ENCODE measurements around the gene CRTAP.
"Not testable (repeated sequence)": the region's sequence is repeated elsewhere in the genome, so short reads cannot be mapped to it uniquely, and the experiment has no call there.

Gene CRTAP

GRCh38 chr3:33167716-33168336, 54.0 kb downstream of the CRTAP start:
- Histone ChIP-seq H3K27ac (no peak overlapping the region), H3K4me2 (no peak overlapping the region; the same call in 1 of the 2 replicates), H3K9ac (no peak overlapping the region), H3K27me3 (no peaks in the 10 kb centered on the region), H3K4me1 (peaks cover 11% of the 10 kb centered on the region; the same call in 1 of the 2 replicates), H3K9me3 (no peaks in the 10 kb centered on the region), H4K20me1 (no peaks in the 10 kb centered on the region), H3K4me3 (no peak overlapping the region), H3K36me3 (no peaks in the 10 kb centered on the region)
- no peak for TF ChIP-seq Cebpa-rat (IDR thresholded peaks at IDR 0.05)

GRCh38 chr3:33170531-33170930, 56.7 kb downstream of the CRTAP start:
- Histone ChIP-seq H3K27ac (no peak overlapping the region), H3K9ac (no peak overlapping the region), H3K4me1 (peaks cover 6% of the 10 kb centered on the region; the same call in 1 of the 2 replicates), H3K36me3 (no peaks in the 10 kb centered on the region), H3K4me2 (no peak overlapping the region), H3K9me3 (no peaks in the 10 kb centered on the region), H4K20me1 (no peaks in the 10 kb centered on the region), H3K4me3 (no peak overlapping the region), H3K27me3 (no peaks in the 10 kb centered on the region)
- no peak for TF ChIP-seq Cebpa-rat (IDR thresholded peaks at IDR 0.05)

GRCh38 chr3:33171580-33171979, 57.8 kb downstream of the CRTAP start:
- H3K9ac ChIP-seq = no peak overlapping the region
- H3K9me3 ChIP-seq = no peaks in the 10 kb centered on the region
- H3K27me3 ChIP-seq = no peaks in the 10 kb centered on the region
- no peak overlapping the region for H3K4me3 ChIP-seq
- H4K20me1 ChIP-seq = no peaks in the 10 kb centered on the region
- H3K36me3 ChIP-seq = no peaks in the 10 kb centered on the region
- no peak for TF ChIP-seq Cebpa-rat (IDR thresholded peaks at IDR 0.05)
- peaks cover 6% of the 10 kb centered on the region; the same call in 1 of the 2 replicates for H3K4me1 ChIP-seq
- H3K27ac ChIP-seq = no peak overlapping the region
- H3K4me2 ChIP-seq = no peak overlapping the region

- Histone ChIP-seq H3K27ac (no peak overlapping the region), H3K9ac (no peak overlapping the region), H3K36me3 (no peaks in the 10 kb centered on the region), H4K20me1 (no peaks in the 10 kb centered on the region), H3K4me1 (peaks cover 1% of the 10 kb centered on the region; the same call in 1 of the 2 replicates), H3K9me3 (no peaks in the 10 kb centered on the region), H3K4me2 (no peak overlapping the region), H3K27me3 (no peaks in the 10 kb centered on the region), H3K4me3 (no peak overlapping the region)
- no peak for TF ChIP-seq Cebpa-rat (IDR thresholded peaks at IDR 0.05)
These were observed 59.3 kb downstream of the CRTAP start for GRCh38 chr3:33173103-33173502.

- Histone ChIP-seq H3K4me2 (no peak overlapping the region), H3K4me3 (no peak overlapping the region), H3K4me1 (no peaks in the 10 kb centered on the region), H3K27me3 (no peaks in the 10 kb centered on the region), H4K20me1 (no peaks in the 10 kb centered on the region), H3K9ac (no peak overlapping the region), H3K9me3 (peaks cover 2% of the 10 kb centered on the region; the same call in 1 of the 2 replicates), H3K36me3 (no peaks in the 10 kb centered on the region), H3K27ac (no peak overlapping the region)
- TF ChIP-seq Cebpa-rat (IDR thresholded peaks at IDR 0.05) = no peak
These were observed 59.9 kb downstream of the CRTAP start for GRCh38 chr3:33173672-33174071.

- no peak for TF ChIP-seq Cebpa-rat (IDR thresholded peaks at IDR 0.05)
- Histone ChIP-seq H3K9me3 (peaks cover 7% of the 10 kb centered on the region; the same call in 1 of the 2 replicates), H4K20me1 (no peaks in the 10 kb centered on the region), H3K27me3 (no peaks in the 10 kb centered on the region), H3K27ac (no peak overlapping the region), H3K4me3 (no peak overlapping the region), H3K36me3 (no peaks in the 10 kb centered on the region), H3K9ac (no peak overlapping the region), H3K4me2 (no peak overlapping the region), H3K4me1 (no peaks in the 10 kb centered on the region)
These were observed 60.3 kb downstream of the CRTAP start for GRCh38 chr3:33174095-33174494.

- no peak overlapping the region for H3K27ac ChIP-seq
- H3K27me3 ChIP-seq = no peaks in the 10 kb centered on the region
- H3K9me3 ChIP-seq = peaks cover 13% of the 10 kb centered on the region; the same call in 1 of the 2 replicates
- TF ChIP-seq Cebpa-rat (IDR thresholded peaks at IDR 0.05) = no peak
- no peaks in the 10 kb centered on the region for H4K20me1 ChIP-seq
- no peak overlapping the region for H3K4me2 ChIP-seq
- H3K4me3 ChIP-seq = no peak overlapping the region
- no peak overlapping the region for H3K9ac ChIP-seq
- no peaks in the 10 kb centered on the region for H3K4me1 ChIP-seq
- no peaks in the 10 kb centered on the region for H3K36me3 ChIP-seq
These were observed 61.0 kb downstream of the CRTAP start for GRCh38 chr3:33174711-33175414.

- Histone ChIP-seq H3K4me2 (no peak overlapping the region), H3K4me3 (no peak overlapping the region), H3K4me1 (no peaks in the 10 kb centered on the region), H3K9ac (no peak overlapping the region), H3K36me3 (no peaks in the 10 kb centered on the region), H3K27me3 (no peaks in the 10 kb centered on the region), H3K9me3 (peaks cover 13% of the 10 kb centered on the region; the same call in 1 of the 2 replicates), H3K27ac (no peak overlapping the region), H4K20me1 (no peaks in the 10 kb centered on the region)
- no peak for TF ChIP-seq Cebpa-rat (IDR thresholded peaks at IDR 0.05)
These were observed 65.3 kb downstream of the CRTAP start for GRCh38 chr3:33179132-33179531.

GRCh38 chr3:33181229-33181628, 67.4 kb downstream of the CRTAP start:
- Histone ChIP-seq H3K4me3 (no peak overlapping the region), H4K20me1 (no peaks in the 10 kb centered on the region), H3K36me3 (no peaks in the 10 kb centered on the region), H3K9me3 (peaks cover 13% of the 10 kb centered on the region; the same call in 1 of the 2 replicates), H3K27ac (no peak overlapping the region), H3K4me1 (no peaks in the 10 kb centered on the region), H3K27me3 (no peaks in the 10 kb centered on the region), H3K4me2 (no peak overlapping the region), H3K9ac (no peak overlapping the region)
- TF ChIP-seq Cebpa-rat (IDR thresholded peaks at IDR 0.05) = no peak

GRCh38 chr3:33181641-33182040, 67.8 kb downstream of the CRTAP start:
- H3K4me3 ChIP-seq, H4K20me1 ChIP-seq, H3K36me3 ChIP-seq, H3K27ac ChIP-seq, H3K9ac ChIP-seq, H3K27me3 ChIP-seq, H3K4me1 ChIP-seq, H3K4me2 ChIP-seq: not testable (repeated sequence)
- H3K9me3 ChIP-seq = peaks cover 13% of the 10 kb centered on the region; the same call in 1 of the 2 replicates

Measured in BLaER1 (cell line).